ENCODE data around the gene SKAP1. TPM values are rescaled to one million over a fixed set of nuclear protein-coding genes. Genes with fewer than 3 reads are reported as not detected.

Gene SKAP1
- total RNA-seq, 1 donor from 2014 or later = 0.49 TPM

DNA sequence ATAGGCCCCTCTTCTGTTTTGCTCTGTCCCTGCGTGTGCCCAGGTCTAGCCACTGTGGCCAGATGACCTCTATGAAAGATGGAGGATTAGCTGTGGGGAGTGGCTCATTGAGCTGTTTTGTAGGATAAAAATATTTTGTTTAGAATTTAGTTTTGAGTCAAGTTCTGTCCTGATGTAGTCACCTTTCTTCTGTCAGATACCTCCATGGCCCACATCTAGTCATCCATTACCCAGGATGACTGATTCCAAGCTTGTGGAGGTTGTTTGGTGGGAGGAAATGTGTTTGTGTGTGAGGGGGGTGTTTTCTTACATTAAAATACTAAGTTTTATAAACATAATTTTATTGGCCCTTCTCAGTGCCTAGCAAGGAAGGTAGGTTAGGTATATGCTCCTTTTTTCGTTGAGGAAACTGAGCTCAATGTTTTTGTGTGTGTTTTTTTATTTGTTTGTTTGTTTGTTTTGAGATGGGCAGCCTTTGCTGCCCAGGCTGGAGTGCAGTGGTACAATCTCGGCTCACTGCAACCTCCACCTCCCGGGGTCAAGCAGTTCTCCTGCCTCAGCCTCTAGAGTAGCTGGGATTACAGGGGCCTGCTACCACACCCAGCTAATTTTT, 306.1 kb downstream of the SKAP1 start:
- no peaks in the 10 kb centered on the region for H3K9me3 Mint-ChIP-seq
- no peak for DNase-seq (ENCODE audit: low read depth, low spot score)
- H3K27ac Mint-ChIP-seq (ENCODE audit: unreplicated experiment) = no peak overlapping the region
- peaks cover 3% of the 10 kb centered on the region for H3K36me3 Mint-ChIP-seq (ENCODE audit: low read depth)
- TF ChIP-seq, protein P1, sequence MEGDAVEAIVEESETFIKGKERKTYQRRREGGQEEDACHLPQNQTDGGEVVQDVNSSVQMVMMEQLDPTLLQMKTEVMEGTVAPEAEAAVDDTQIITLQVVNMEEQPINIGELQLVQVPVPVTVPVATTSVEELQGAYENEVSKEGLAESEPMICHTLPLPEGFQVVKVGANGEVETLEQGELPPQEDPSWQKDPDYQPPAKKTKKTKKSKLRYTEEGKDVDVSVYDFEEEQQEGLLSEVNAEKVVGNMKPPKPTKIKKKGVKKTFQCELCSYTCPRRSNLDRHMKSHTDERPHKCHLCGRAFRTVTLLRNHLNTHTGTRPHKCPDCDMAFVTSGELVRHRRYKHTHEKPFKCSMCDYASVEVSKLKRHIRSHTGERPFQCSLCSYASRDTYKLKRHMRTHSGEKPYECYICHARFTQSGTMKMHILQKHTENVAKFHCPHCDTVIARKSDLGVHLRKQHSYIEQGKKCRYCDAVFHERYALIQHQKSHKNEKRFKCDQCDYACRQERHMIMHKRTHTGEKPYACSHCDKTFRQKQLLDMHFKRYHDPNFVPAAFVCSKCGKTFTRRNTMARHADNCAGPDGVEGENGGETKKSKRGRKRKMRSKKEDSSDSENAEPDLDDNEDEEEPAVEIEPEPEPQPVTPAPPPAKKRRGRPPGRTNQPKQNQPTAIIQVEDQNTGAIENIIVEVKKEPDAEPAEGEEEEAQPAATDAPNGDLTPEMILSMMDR (conservative IDR thresholded peaks at IDR 0.05) = no peak
- H3K27me3 Mint-ChIP-seq (ENCODE audit: low read depth) = no peaks in the 10 kb centered on the region
- H3K4me3 Mint-ChIP-seq = no peak overlapping the region
- peaks cover 33% of the 10 kb centered on the region for H3K4me1 Mint-ChIP-seq

DNA sequence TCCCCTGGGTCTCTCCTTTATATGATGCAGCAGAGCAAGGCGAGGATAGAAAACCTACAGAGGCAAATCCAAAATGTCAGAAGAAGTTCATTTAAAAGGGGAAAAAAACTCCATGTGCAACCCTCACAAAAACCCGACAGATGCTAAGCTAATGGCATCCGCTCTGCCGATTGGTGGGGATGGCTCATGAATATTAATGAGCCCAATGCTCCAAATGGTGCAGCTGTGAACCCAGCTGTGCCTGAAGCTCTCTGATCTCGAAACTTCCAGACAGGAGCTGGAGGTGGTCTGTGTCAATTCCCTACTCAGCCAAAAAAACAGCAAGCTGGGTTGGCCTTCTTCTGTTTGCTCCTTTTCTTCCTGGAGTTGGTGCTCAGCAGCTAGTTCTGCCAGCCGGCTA, 306.9 kb downstream of the SKAP1 start:
- Mint-ChIP-seq H3K4me1 (peaks cover 33% of the 10 kb centered on the region), H3K27ac (ENCODE audit: unreplicated experiment) (peak overlapping the region; percentile 86), H3K27me3 (ENCODE audit: low read depth) (no peaks in the 10 kb centered on the region), H3K9me3 (no peaks in the 10 kb centered on the region), H3K36me3 (ENCODE audit: low read depth) (peaks cover 6% of the 10 kb centered on the region), H3K4me3 (peak overlapping the region; percentile 47)
- TF ChIP-seq, protein P1 (conservative IDR thresholded peaks at IDR 0.05) = no peak
- DNase-seq (ENCODE audit: low read depth, low spot score) = no peak

DNA sequence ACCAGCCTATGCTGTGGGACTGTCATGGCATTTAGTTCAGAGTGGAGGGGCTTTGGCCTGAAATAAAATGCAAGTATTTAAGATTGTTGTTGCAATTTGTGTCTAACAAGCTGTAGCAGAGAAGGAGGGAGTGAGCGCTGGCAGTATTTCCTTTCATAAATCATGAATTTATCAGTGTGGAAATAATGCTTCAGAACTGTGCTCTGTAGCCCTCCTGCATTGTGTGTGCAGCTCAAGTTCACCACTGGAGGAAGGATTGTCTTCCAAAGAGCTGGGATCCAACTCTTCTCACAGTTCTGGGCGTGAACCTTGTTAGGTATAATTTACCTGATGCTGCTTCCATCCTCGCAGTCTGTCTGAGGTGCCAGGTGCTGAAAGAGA, 307.4 kb downstream of the SKAP1 start:
- no peaks in the 10 kb centered on the region for H3K27me3 Mint-ChIP-seq (ENCODE audit: low read depth)
- peak overlapping the region; percentile 86 for H3K27ac Mint-ChIP-seq (ENCODE audit: unreplicated experiment)
- peaks cover 33% of the 10 kb centered on the region for H3K4me1 Mint-ChIP-seq
- no peaks in the 10 kb centered on the region for H3K9me3 Mint-ChIP-seq
- peak overlapping the region; percentile 22 for H3K4me3 Mint-ChIP-seq
- TF ChIP-seq, protein P1 (conservative IDR thresholded peaks at IDR 0.05) = no peak
- H3K36me3 Mint-ChIP-seq (ENCODE audit: low read depth) = peaks cover 6% of the 10 kb centered on the region
- DNase-seq (ENCODE audit: low read depth, low spot score) = no peak

DNA sequence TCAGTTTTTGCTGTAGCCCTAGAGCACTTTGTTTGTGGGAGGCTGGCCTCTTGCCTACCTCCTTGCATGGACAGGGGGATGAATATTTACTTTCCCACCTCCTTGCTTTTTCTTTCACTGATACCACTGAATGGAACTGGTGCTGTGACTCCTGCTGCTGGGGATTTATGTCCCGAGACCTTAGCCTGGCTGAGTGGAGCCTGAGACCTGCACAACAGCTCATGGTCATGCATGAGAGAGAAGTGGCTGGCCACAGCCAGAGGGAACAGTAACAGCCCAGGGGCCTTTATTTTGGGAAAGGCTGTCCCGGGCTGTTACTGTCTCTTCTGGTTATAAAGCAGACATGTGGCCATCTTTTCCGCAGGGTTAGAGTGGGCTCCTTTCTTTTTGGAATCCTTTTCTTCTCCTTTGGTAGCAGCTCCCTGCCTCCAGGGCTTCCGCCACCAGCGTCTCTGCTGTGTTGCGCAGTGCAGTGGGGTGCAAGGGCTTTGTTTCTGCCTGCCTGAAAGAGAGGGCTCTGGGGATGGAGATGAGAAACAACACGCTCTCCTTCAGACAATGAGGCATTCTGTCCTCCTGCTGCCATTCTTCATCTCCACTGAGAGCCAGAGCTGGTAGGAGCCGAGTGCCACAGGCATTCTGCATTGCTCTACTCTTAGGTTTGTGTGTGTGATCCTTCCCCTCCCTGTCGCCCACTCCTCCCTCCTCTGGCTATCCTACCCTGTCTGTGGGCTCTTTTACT, 307.9 kb downstream of the SKAP1 start:
- peaks cover 33% of the 10 kb centered on the region for H3K4me1 Mint-ChIP-seq
- H3K36me3 Mint-ChIP-seq (ENCODE audit: low read depth) = peaks cover 6% of the 10 kb centered on the region
- no peak for DNase-seq (ENCODE audit: low read depth, low spot score)
- H3K9me3 Mint-ChIP-seq = no peaks in the 10 kb centered on the region
- H3K27me3 Mint-ChIP-seq (ENCODE audit: low read depth) = no peaks in the 10 kb centered on the region
- H3K4me3 Mint-ChIP-seq = peak overlapping the region; percentile 22
- H3K27ac Mint-ChIP-seq (ENCODE audit: unreplicated experiment) = peak overlapping the region; percentile 78
- TF ChIP-seq, protein P1 (conservative IDR thresholded peaks at IDR 0.05) = no peak

DNA sequence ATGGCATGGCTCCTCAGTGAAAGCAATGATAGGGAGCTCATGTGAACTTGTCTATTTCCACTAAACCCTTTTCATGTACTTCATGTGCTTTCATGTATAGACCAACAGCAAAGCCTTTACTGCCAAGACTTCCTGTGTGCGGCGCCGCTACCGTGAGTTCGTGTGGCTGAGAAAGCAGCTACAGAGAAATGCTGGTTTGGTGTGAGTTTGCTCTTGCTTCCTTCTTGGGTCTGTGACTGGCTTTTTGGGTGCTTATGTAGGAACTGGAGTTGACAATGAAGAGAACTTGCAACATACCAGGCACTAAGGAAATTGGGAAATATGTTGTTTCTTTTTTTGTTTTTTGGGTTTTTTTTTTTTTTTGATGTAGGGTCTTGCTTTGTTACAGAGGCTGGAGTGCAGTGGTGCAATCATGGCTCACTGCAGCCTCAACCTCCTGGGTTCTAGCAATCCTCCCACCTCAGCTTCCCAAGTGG, 316.8 kb downstream of the SKAP1 start:
- Mint-ChIP-seq H3K4me1 (peaks cover 16% of the 10 kb centered on the region), H3K27ac (ENCODE audit: unreplicated experiment) (no peak overlapping the region), H3K9me3 (no peaks in the 10 kb centered on the region), H3K27me3 (ENCODE audit: low read depth) (no peaks in the 10 kb centered on the region), H3K36me3 (ENCODE audit: low read depth) (no peaks in the 10 kb centered on the region), H3K4me3 (peak overlapping the region; percentile 33)
- DNase-seq (ENCODE audit: low read depth, low spot score) = no peak
- TF ChIP-seq, protein P1 (conservative IDR thresholded peaks at IDR 0.05) = no peak

Measured in neural crest cell (in vitro differentiated cells).